CD4-positive, alpha-beta memory T cell (primary cell): ENCODE measurements around the gene MED15. TPM values are rescaled to one million over a fixed set of nuclear protein-coding genes. Genes with fewer than 3 reads are reported as not detected.
A peak's percentile ranks its signal among the peaks of the same experiment; 100 is the strongest.

Experiments used
- CTCF ChIA-PET: fragments of 350-600 bp; sonication (Branson Sonifier 250); formaldehyde crosslinking; loops from one replicate; lab custom pipeline; 2021; ENCODE audit warnings: inconsistent platforms; ENCODE audit not compliant: partially characterized antibody; lab: Charles Lee
- POLR2A ChIA-PET: fragments of 350-600 bp; sonication (Branson Sonifier 250); formaldehyde crosslinking; loops from one replicate; lab custom pipeline; 2021; ENCODE audit not compliant: partially characterized antibody; lab: Charles Lee
- DNase-seq, 5 donors: peaks; one replicate each; pipeline versions ENCODE4 v3.0.0 to v3.0.0-alpha.2; 2020 to 2022; ENCODE audit warnings: mixed read lengths in 1 of 5
- H3K27ac ChIP-seq: one replicate; pipeline ENCODE4 v1.7.0; 2013; ENCODE audit warnings: low read depth, low read length
- H3K27me3 ChIP-seq: 2 replicates; pipeline ENCODE4 v1.7.0; 2013; ENCODE audit warnings: mild to moderate bottlenecking, low read length, moderate library complexity; ENCODE audit not compliant: insufficient read depth
- H3K36me3 ChIP-seq: 2 replicates; pipeline ENCODE4 v1.7.0; 2013; ENCODE audit warnings: mild to moderate bottlenecking, low read length, moderate library complexity; ENCODE audit not compliant: insufficient read depth
- H3K4me1 ChIP-seq: 2 replicates; pipeline ENCODE4 v1.7.0; 2013; ENCODE audit warnings: mild to moderate bottlenecking, low read length, moderate library complexity; ENCODE audit not compliant: insufficient read depth
- H3K4me3 ChIP-seq, 2 donors: one replicate each; pipeline ENCODE4 v1.7.0; 2013; ENCODE audit warnings: low read length in 2 of 2, mild to moderate bottlenecking in 1 of 2
- H3K9me3 ChIP-seq, 2 donors: one replicate each; pipeline ENCODE4 v1.7.0; 2013; ENCODE audit warnings: low read length in 2 of 2, control low read depth in 1 of 2; ENCODE audit not compliant: control insufficient read depth in 1 of 2
- H3K27ac Mint-ChIP-seq, 7 donors: one replicate each; pipeline ENCODE4 v1.8.0; 2020 to 2021; ENCODE audit warnings: mixed read lengths in 7 of 7, mild to moderate bottlenecking in 6 of 7, inconsistent platforms in 3 of 7, moderate library complexity in 3 of 7
- H3K27me3 Mint-ChIP-seq, 2 donors: one replicate each; pipeline ENCODE4 v1.8.0; 2020 to 2021; ENCODE audit warnings: mixed read lengths in 2 of 2
- H3K36me3 Mint-ChIP-seq, 2 donors: one replicate each; pipeline ENCODE4 v1.8.0; 2020 to 2021; ENCODE audit warnings: mixed read lengths in 2 of 2, inconsistent platforms in 1 of 2, mild to moderate bottlenecking in 1 of 2
- H3K4me1 Mint-ChIP-seq, 4 donors: one replicate each; pipeline ENCODE4 v1.8.0; 2020 to 2021; ENCODE audit warnings: mixed read lengths in 4 of 4, mild to moderate bottlenecking in 1 of 4
- H3K4me3 Mint-ChIP-seq, 8 donors: one replicate each; pipeline ENCODE4 v1.8.0; 2020 to 2021; ENCODE audit warnings: mixed read lengths in 8 of 8, mild to moderate bottlenecking in 7 of 8, moderate library complexity in 6 of 8, inconsistent platforms in 3 of 8
- H3K9me3 Mint-ChIP-seq, 8 donors: one replicate each; pipeline ENCODE4 v1.8.0; 2020 to 2021; ENCODE audit warnings: mixed read lengths in 8 of 8, mild to moderate bottlenecking in 5 of 8, inconsistent platforms in 3 of 8, moderate library complexity in 1 of 8
- intact Hi-C: fragments of 100-400 bp; cut with micrococcal nuclease; formaldehyde crosslinking; loops from one replicate; pipeline ENCODE4 v1.15.1; 2023
- polyA plus RNA-seq, 2 donors: library from polyadenylated mRNA; unstranded; fragments of 300-500 nt; fragmentation: Illumina TruSeq; gene quantifications; one replicate each; pipeline ENCODE4 v1.2.3, GENCODE V29; 2021
- total RNA-seq, 2 experiments: library from RNA; stranded (reverse); gene quantifications; one replicate each; pipeline ENCODE4 v1.2.3, GENCODE V29; 2021

MED15 gene
- total RNA-seq (100 to 1,000 TPM; 225 to 237 TPM), polyA plus RNA-seq (10 to 100 TPM; 15.6 to 86.8 TPM)

- intact Hi-C loops: loop anchor here (1.0 kb wide), 3 partner anchors 11 to 62 kb away; no protein-coding TSS in a partner anchor
- ChIA-PET POLR2A (interaction anchor here (0.6 to 11.3 kb wide), 20 partner anchors 11 to 496 kb away, joined by 3 to 209 read pairs (median 6); partner anchors contain the start of genes CRKL and ZNF74), CTCF (interaction anchor here (1.0 to 11.7 kb wide), 12 partner anchors 13 to 89 kb away, joined by 3 to 154 read pairs (median 4); no protein-coding TSS in a partner anchor)
- Mint-ChIP-seq H3K27me3 (no peaks in the 10 kb centered on the region), H3K27ac (peak within 1 kb of the TSS; percentile 86 to 99 (median 96)), H3K9me3 (no peaks in the 10 kb centered on the region), H3K4me3 (peak within 1 kb of the TSS; percentile 93 to 99 (median 97)), H3K36me3 (peaks cover 4 to 31% of the 10 kb centered on the region in 2 donors), H3K4me1 (peaks cover 42 to 57% (median 50%) of the 10 kb centered on the region in 4 donors)
- peak within 1 kb of the TSS; percentile 85 to 98 for H3K4me3 ChIP-seq
- peak; percentile 82 to 90 (median 84) for DNase-seq
- H3K9me3 ChIP-seq: no peaks in the 10 kb centered on the region
- H3K36me3 ChIP-seq: no peaks in the 10 kb centered on the region
- peak within 1 kb of the TSS; percentile 93 for H3K27ac ChIP-seq
- peaks cover 50% of the 10 kb centered on the region for H3K4me1 ChIP-seq
- no peaks in the 10 kb centered on the region for H3K27me3 ChIP-seq
Observed at GRCh38 chr22:20507253-20508066, at the start of gene MED15. MED15 (plus strand) TSS chr22:20507610; CDS start chr22:20507679, 69 bp downstream.

GRCh38 chr22:20458530-20459151 lies 48.8 kb upstream of the MED15 start:
- Mint-ChIP-seq H3K9me3 (peaks cover 0 to under 1% (median 0%) of the 10 kb centered on the region in 8 donors), H3K27ac (peak overlapping the region in 3 of 7 donors; percentile 35 to 70 (median 47)), H3K4me3 (no peak overlapping the region), H3K27me3 (no peaks in the 10 kb centered on the region), H3K4me1 (peaks cover 30 to 65% (median 38%) of the 10 kb centered on the region in 4 donors), H3K36me3 (peaks cover 34 to 45% of the 10 kb centered on the region in 2 donors)
- peaks cover 5% of the 10 kb centered on the region for H3K36me3 ChIP-seq
- no peak overlapping the region for H3K4me3 ChIP-seq
- CTCF ChIA-PET: interaction anchor here (0.7 to 1.0 kb wide), 2 partner anchors 40 to 138 kb away, joined by 4 to 6 read pairs; no protein-coding TSS in a partner anchor
- no peak overlapping the region for H3K27ac ChIP-seq
- no peaks in the 10 kb centered on the region for H3K27me3 ChIP-seq
- intact Hi-C loops: no loop called here
- peaks cover 40% of the 10 kb centered on the region for H3K4me1 ChIP-seq
- POLR2A ChIA-PET: interaction anchor here (1.0 to 1.1 kb wide), 2 partner anchors 22 to 93 kb away, joined by 3 read pairs; no protein-coding TSS in a partner anchor
- no peaks in the 10 kb centered on the region for H3K9me3 ChIP-seq
- DNase-seq: no peak

- DNase-seq: no peak
- intact Hi-C loops: no loop called here
- Mint-ChIP-seq H3K27me3 (no peaks in the 10 kb centered on the region), H3K27ac (peak overlapping the region in 4 of 7 donors; percentile 8 to 70 (median 42)), H3K4me1 (peaks cover 35 to 70% (median 43%) of the 10 kb centered on the region in 4 donors), H3K36me3 (peaks cover 34 to 47% of the 10 kb centered on the region in 2 donors), H3K9me3 (peaks cover 0 to 3% (median 0%) of the 10 kb centered on the region in 8 donors), H3K4me3 (peak overlapping the region in 1 of 8 donors; percentile 3)
- Histone ChIP-seq H3K27ac (no peak overlapping the region), H3K9me3 (no peaks in the 10 kb centered on the region), H3K4me3 (no peak overlapping the region), H3K27me3 (no peaks in the 10 kb centered on the region), H3K4me1 (peaks cover 45% of the 10 kb centered on the region), H3K36me3 (peaks cover 5% of the 10 kb centered on the region)
- POLR2A ChIA-PET: interaction anchor here (1.0 to 1.1 kb wide), 2 partner anchors 23 to 92 kb away, joined by 3 read pairs; no protein-coding TSS in a partner anchor
- CTCF ChIA-PET: interaction anchor here (1.0 kb wide), 1 partner anchor 41 kb away, joined by 4 read pairs; no protein-coding TSS in a partner anchor
Observed at GRCh38 chr22:20459152-20459542, 48.3 kb upstream of the MED15 start.

GRCh38 chr22:20459862-20460261 lies 47.5 kb upstream of the MED15 start:
- peaks cover 5% of the 10 kb centered on the region for H3K36me3 ChIP-seq
- Mint-ChIP-seq H3K9me3 (peaks cover 0 to 5% (median 0%) of the 10 kb centered on the region in 8 donors), H3K27ac (peak overlapping the region in 3 of 7 donors; percentile 4 to 59 (median 57)), H3K4me3 (no peak overlapping the region), H3K27me3 (no peaks in the 10 kb centered on the region), H3K4me1 (peaks cover 40 to 77% (median 50%) of the 10 kb centered on the region in 4 donors), H3K36me3 (peaks cover 34 to 49% of the 10 kb centered on the region in 2 donors)
- H3K27me3 ChIP-seq: no peaks in the 10 kb centered on the region
- peaks cover 52% of the 10 kb centered on the region for H3K4me1 ChIP-seq
- DNase-seq: no peak
- ChIA-PET CTCF (interaction anchor here (1.1 to 1.5 kb wide), 2 partner anchors 42 to 45 kb away, joined by 3 to 9 read pairs; no protein-coding TSS in a partner anchor), POLR2A (interaction anchor here (1.0 to 1.1 kb wide), 2 partner anchors 24 to 92 kb away, joined by 3 read pairs; no protein-coding TSS in a partner anchor)
- no peak overlapping the region for H3K27ac ChIP-seq
- no peak overlapping the region for H3K4me3 ChIP-seq
- intact Hi-C loops: no loop called here
- H3K9me3 ChIP-seq: no peaks in the 10 kb centered on the region

- Histone ChIP-seq H3K27me3 (no peaks in the 10 kb centered on the region), H3K9me3 (no peaks in the 10 kb centered on the region), H3K36me3 (no peaks in the 10 kb centered on the region), H3K4me3 (peak overlapping the region in 1 of 2 donors; percentile 54), H3K27ac (peak overlapping the region; percentile 65), H3K4me1 (peaks cover 67% of the 10 kb centered on the region)
- CTCF ChIA-PET: interaction anchor here (0.7 to 4.4 kb wide), 17 partner anchors 9 to 108 kb away, joined by 3 to 33 read pairs (median 5); partner anchors contain the start of genes KLHL22 and MED15
- H3K36me3 Mint-ChIP-seq: peaks cover 22 to 25% of the 10 kb centered on the region in 2 donors
- peaks cover 0 to 5% (median 0%) of the 10 kb centered on the region in 8 donors for H3K9me3 Mint-ChIP-seq
- peak; percentile 47 to 67 (median 64) for DNase-seq
- H3K27me3 Mint-ChIP-seq: no peaks in the 10 kb centered on the region
- H3K4me1 Mint-ChIP-seq: peaks cover 44 to 79% (median 58%) of the 10 kb centered on the region in 4 donors
- peak overlapping the region; percentile 0 to 84 (median 79) for H3K4me3 Mint-ChIP-seq
- peak overlapping the region; percentile 94 to 99 (median 97) for H3K27ac Mint-ChIP-seq
- POLR2A ChIA-PET: interaction anchor here (0.6 to 3.8 kb wide), 35 partner anchors 8 to 1032 kb away, joined by 3 to 93 read pairs (median 7); partner anchors contain the start of genes DGCR6L, HIRA, KLHL22 and MED15
- intact Hi-C loops: loop anchor here (1.0 kb wide), 4 partner anchors 11 to 106 kb away; no protein-coding TSS in a partner anchor
Observed at GRCh38 chr22:20463324-20464095, 43.9 kb upstream of the MED15 start.
